Tibial nerve (tissue), 4 donors: ENCODE data around the gene TTN.

Source experiments
- CTCF ChIP-seq, 5 experiments: fragments of 200-600 bp in 3 of 5; fragments of 450-650 bp in 2 of 5; sonication (generic) in 3 of 5; IDR thresholded peaks; one replicate each; pipeline ENCODE4 v1.5.1; 2016 to 2019; ENCODE audit warnings: antibody characterized with exemption in 5 of 5, mild to moderate bottlenecking in 3 of 5, moderate library complexity in 2 of 5
- EP300 ChIP-seq, 2 donors: sonication (generic); formaldehyde crosslinking; IDR thresholded peaks; one replicate each; pipeline ENCODE4 v1.6.1; 2017; ENCODE audit warnings: antibody characterized with exemption in 2 of 2, mild to moderate bottlenecking in 1 of 2
- POLR2A ChIP-seq, 2 donors: fragments of 450-650 bp; IDR thresholded peaks; one replicate each; pipeline ENCODE4 v1.6.1; 2017; ENCODE audit warnings: antibody characterized with exemption in 2 of 2, mild to moderate bottlenecking in 2 of 2, moderate library complexity in 2 of 2

DNA sequence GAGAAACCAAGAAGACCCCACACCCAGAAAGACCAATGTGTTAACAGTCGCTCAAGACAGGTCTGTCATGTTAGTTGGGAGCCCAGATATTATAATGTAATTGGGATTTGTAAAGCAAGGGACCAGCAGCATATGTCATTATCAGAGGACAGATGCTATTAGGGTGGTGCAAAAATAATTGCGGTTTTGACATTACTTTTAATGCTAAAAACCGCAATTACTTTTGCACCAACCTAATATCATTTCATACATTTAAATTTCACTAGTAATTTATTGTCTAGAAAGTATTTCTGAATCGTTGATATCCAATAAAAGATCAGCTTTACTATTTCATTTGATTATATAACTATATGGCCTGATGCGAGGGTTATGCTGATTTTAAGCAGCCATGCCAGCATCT lies 131.2 kb downstream of the TTN start:
- no peak for TF ChIP-seq CTCF (IDR thresholded peaks at IDR 0.05)
- TF ChIP-seq EP300 (IDR thresholded peaks at IDR 0.05): no peak
- TF ChIP-seq POLR2A (IDR thresholded peaks at IDR 0.05): no peak
